NCI-H2107 (cell line): ENCODE data around the gene GALNTL6.

Experiments
- DNase-seq: peaks from one replicate; lab custom pipeline; 2025; lab: John Stamatoyannopoulos, UW

GALNTL6 gene

GRCh38 chr4:171812665-171813525, at the start of gene GALNTL6:
Gene GALNTL6 (plus strand): TSS chr4:171813404.
- DNase-seq = no peak

GRCh38 chr4:171765514-171765913, 47.7 kb upstream of the GALNTL6 start:
- DNase-seq = no peak

GRCh38 chr4:171774642-171775190, 38.5 kb upstream of the GALNTL6 start:
- DNase-seq = no peak

- no peak for DNase-seq
Observed at GRCh38 chr4:171779301-171779700, 33.9 kb upstream of the GALNTL6 start.

- DNase-seq = no peak
Observed at GRCh38 chr4:171785388-171785787, 27.8 kb upstream of the GALNTL6 start.

- DNase-seq = no peak
Observed at GRCh38 chr4:171793723-171794122, 19.5 kb upstream of the GALNTL6 start.

GRCh38 chr4:171794528-171794927, 18.7 kb upstream of the GALNTL6 start:
- DNase-seq = no peak

GRCh38 chr4:171809854-171810253, 3.4 kb upstream of the GALNTL6 start:
- DNase-seq = no peak

- no peak for DNase-seq
Observed at GRCh38 chr4:171812333-171812664, 905 bp upstream of the GALNTL6 start.

- DNase-seq = no peak
Observed at GRCh38 chr4:171813526-171814250, 484 bp downstream of the GALNTL6 start.

- DNase-seq = no peak
Observed at GRCh38 chr4:171814545-171814944, 1.3 kb downstream of the GALNTL6 start.

- DNase-seq = no peak
Observed at GRCh38 chr4:171817026-171817425, 3.8 kb downstream of the GALNTL6 start.

GRCh38 chr4:171834640-171835039, 21.4 kb downstream of the GALNTL6 start:
- no peak for DNase-seq

- no peak for DNase-seq
Observed at GRCh38 chr4:171843456-171843855, 30.3 kb downstream of the GALNTL6 start.

- DNase-seq = peak; percentile 12
Observed at GRCh38 chr4:171846232-171846631, 33.0 kb downstream of the GALNTL6 start.

GRCh38 chr4:171846893-171847292, 33.7 kb downstream of the GALNTL6 start:
- no peak for DNase-seq

- no peak for DNase-seq
Observed at GRCh38 chr4:171847751-171848150, 34.5 kb downstream of the GALNTL6 start.

- no peak for DNase-seq
Observed at GRCh38 chr4:171849686-171850222, 36.5 kb downstream of the GALNTL6 start.

- DNase-seq = no peak
Observed at GRCh38 chr4:171851295-171851694, 38.1 kb downstream of the GALNTL6 start.

GRCh38 chr4:171857302-171858012, 44.3 kb downstream of the GALNTL6 start:
- DNase-seq = no peak

- DNase-seq = no peak
Observed at GRCh38 chr4:171875291-171875690, 62.1 kb downstream of the GALNTL6 start.

- DNase-seq = no peak
Observed at GRCh38 chr4:171876636-171877035, 63.4 kb downstream of the GALNTL6 start.
